Measurements from ENCODE around the gene FCSK. TPM values are rescaled to one million over a fixed set of nuclear protein-coding genes. Genes with fewer than 3 reads are reported as not detected.

The FCSK gene
- 8.8 and 9.6 TPM in 2 replicates for total RNA-seq

GRCh38 chr16:70454222-70455034, at the start of gene FCSK:
Gene FCSK (plus strand): TSS chr16:70454595. CDS start chr16:70463191, 8,596 bp downstream.

DNA sequence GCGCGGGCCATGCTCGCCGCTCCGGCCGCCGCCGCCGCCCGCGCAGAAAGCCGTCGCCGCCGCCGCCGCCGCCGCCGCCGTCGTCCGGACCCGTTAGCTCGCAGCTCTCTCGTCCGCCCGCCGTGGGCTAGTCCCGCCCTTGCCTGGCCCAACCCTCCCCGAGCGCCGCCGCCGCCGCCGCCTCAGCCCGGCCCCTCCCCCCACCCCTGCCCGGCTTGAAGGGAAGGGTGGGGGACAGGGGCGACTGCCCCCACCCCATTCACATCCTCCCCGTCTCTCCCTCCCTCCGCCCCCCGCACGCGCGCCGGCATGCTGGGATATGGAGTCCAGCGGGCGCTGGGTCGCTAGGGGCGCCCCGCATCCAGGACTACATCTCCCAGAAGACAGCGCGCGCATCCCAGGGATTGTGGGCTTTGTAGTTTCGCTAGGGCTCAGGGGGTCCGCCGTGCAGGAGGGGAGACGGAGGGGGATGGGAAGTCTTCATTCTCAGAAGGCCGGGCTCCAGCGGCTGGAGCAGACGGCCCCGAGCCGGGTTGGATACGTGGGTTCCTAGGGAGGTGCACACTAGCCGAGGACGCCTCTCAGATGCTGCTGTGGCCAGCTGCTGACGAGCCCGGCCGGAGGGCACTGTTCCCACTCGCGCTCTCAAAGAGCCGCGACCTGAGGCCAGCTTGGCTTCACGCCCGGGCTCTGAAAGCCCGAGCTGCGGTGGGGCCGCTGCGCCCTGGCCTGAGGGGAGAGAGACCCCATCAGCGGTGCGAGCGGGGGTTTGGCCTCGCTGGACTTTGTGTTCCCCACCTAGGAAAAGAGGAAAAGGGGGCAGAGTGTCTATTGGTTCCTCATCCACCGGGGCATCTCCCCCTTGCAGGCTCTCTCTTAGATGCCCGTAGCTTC, 15.2 kb upstream of the FCSK start, which contains the start of gene ST3GAL2:
TSS of gene ST3GAL2 (minus strand) at position 132 of the 894 bp plus-strand sequence. CDS start 40,570 bp downstream, outside the sequence.

DNA sequence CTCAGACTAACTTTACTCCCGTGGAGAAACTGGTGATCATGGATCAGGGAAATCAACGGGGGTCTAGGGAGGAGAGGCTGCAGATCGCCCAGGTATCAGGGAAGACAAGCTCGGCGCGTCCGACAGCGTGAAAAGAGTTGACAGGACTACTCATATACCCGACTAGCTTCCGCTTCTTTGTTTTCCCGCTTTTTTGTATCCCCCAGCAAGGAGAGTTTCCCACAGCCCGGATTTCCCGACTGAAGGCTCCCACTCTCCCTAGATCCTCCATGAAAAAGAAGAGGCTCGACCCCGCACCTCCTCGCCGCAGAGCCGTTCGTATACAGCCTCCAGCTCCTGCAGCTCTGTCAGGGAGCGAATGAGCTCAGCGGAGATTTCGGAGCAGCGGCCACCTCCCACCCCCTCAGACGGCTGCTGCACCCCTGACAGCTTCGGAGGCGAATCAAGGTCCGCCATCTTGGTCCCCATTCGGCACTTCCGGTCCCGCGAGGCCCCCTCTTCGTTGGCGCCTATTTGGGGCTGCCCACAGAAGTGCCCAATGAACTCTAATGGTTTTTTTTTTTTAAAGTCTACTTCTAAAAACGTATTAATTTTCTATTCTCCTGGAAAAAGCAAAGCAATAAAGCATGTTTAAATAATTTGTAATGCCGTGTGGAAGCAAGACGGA, 68.8 kb downstream of the FCSK start, which contains the start of gene COG4:
TSS of gene COG4 (minus strand) at position 479 of the 667 bp plus-strand sequence. CDS start at position 468, 11 bp downstream.

DNA sequence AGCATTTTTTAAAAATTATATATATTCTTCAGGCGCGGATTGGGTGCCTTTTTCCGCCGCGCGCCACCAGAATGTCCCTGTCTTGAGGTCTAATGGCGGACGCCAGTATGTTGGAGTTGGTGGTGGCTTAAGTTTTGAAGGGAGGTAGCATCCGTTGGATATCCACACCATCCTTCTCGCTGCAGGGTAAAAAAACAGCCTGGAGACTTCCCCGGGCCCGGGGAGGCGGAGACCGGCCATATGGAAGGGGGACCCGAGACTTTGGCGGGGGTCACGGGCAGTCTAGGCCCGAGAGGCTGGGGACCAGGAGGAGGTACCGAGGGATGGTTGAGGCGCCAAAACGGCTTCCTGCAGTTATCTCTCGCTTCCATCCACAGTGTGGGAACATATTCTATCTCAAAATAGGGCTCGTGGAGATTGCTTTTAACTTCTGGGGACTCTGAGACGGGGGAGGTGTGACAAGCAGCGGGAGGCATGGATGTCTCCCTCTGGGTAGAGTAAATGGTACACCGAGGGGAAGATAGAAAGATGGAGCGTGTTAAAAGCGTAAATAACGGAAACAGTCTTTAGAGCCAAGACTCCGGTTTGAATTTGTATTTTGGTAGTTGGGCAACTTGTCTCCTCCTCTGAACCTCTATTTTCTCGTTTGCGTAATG, 69.5 kb downstream of the FCSK start, which contains the start of gene SF3B3:
TSS of gene SF3B3 (plus strand) at position 74 of the 656 bp plus-strand sequence. CDS start 2,841 bp downstream, outside the sequence.

Other genes with a start within 250 kb of the FCSK start
- gene EXOSC6, start 202.7 kb upstream of the FCSK start, total RNA-seq: 13.2 and 15.5 TPM in 2 replicates
- 114 and 224 TPM in 2 replicates for gene AARS1, start 165.1 kb upstream of the FCSK start, total RNA-seq
- 22.1 and 22.4 TPM in 2 replicates for gene DDX19B, start 155.4 kb upstream of the FCSK start, total RNA-seq
- 29.4 and 32.9 TPM in 2 replicates for gene DDX19A, start 107.7 kb upstream of the FCSK start, total RNA-seq
- gene ST3GAL2, start 15.5 kb upstream of the FCSK start, total RNA-seq: 10.5 and 14.5 TPM in 2 replicates
- gene COG4, start 69.0 kb downstream of the FCSK start, total RNA-seq: 89.2 and 94.5 TPM in 2 replicates
- 53.7 and 60.4 TPM in 2 replicates for gene SF3B3, start 69.2 kb downstream of the FCSK start, total RNA-seq
- gene IL34, start 192.0 kb downstream of the FCSK start, total RNA-seq: 2.4 and 3.9 TPM in 2 replicates
- gene MTSS2, start 231.5 kb downstream of the FCSK start, total RNA-seq: 7.9 and 13.6 TPM in 2 replicates

Data from bronchial smooth muscle cell (primary cell).